GM19324 (cell line): ENCODE results near the gene NPM1.
"Not testable (repeated sequence)": the region's sequence is repeated elsewhere in the genome, so short reads cannot be mapped to it uniquely, and the experiment has no call there.

Source experiments
- ATAC-seq: cut with Tn5 transposase; IDR thresholded peaks from one replicate; pipeline ENCODE4 v1.9.1; 2021; ENCODE audit warnings: mild to moderate bottlenecking, moderate library complexity; ENCODE audit not compliant: unreplicated experiment, low FRiP score

NPM1 gene

GRCh38 chr5:171387345-171387969 lies at the start of gene NPM1:
Gene NPM1 (plus strand): TSS chr5:171387849. CDS start chr5:171387949, 100 bp downstream.
- ATAC-seq = peak; percentile 89

DNA sequence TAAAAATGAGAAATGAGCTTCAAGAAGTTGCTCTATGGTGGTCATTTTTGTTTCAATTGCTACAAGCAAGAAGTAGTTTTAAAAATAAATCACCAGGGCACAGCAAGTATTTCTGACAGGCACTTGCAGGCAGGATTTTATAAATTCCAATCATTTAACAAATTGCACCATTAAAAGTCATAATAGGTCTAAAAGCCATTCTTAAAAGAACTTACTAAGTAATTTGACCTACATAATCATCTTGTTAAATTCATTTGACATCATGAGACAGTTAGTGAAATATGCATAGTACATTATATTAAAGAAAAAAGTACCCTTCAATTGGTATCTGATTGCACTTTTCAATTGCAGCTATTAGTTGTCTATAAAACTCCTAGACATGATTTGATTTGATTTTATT lies 47.6 kb upstream of the NPM1 start:
- no peak for ATAC-seq

DNA sequence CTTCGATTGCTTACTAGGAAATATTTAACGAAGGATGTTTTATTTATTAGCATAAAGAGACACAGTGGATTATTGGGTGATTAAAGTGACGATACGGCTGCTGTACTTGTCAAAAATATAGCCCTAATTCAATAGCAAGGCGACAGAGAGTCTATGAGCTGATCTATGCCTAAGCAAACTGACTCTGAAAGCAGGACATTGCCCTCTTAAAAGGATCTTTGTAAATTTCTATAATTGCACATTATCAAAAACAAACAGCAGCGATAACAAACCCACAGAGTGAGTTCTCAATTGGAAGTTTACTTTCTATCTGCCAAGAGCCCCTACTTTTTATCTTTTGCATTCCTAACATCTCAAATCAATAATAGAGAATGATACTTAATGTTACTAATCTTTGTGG lies 47.2 kb upstream of the NPM1 start:
- ATAC-seq = no peak

GRCh38 chr5:171342362-171343111 lies 45.1 kb upstream of the NPM1 start:
- no peak for ATAC-seq

GRCh38 chr5:171344936-171345608 lies 42.6 kb upstream of the NPM1 start:
- ATAC-seq = no peak

DNA sequence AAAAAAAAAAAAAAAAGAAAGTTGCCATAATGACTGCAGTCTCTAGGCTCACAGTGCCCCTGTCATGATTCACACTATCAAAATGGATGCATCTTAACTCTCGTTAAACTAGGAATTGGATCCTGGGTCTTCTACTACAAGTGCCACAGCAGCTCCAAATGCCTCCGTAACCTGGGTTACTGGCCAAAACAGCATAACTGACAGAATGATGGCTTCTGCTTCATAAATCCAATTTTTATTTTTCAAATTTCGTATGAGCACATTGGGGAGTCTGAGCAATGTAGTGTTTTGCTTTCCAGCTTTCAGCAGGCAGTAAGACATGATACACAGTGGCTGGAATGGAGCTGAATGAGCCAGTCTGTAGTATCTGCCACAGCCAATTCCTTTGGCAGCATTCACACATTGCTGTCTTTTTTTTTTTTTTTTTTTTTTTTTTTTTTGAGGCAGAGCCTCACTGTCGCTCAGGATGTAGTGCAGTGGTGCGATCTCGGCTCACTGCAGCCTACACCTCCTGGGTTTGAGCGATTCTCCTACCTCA lies 36.0 kb upstream of the NPM1 start:
- no peak for ATAC-seq

- peak; percentile 88 for ATAC-seq
Measured at GRCh38 chr5:171355302-171355724, 32.3 kb upstream of the NPM1 start.

DNA sequence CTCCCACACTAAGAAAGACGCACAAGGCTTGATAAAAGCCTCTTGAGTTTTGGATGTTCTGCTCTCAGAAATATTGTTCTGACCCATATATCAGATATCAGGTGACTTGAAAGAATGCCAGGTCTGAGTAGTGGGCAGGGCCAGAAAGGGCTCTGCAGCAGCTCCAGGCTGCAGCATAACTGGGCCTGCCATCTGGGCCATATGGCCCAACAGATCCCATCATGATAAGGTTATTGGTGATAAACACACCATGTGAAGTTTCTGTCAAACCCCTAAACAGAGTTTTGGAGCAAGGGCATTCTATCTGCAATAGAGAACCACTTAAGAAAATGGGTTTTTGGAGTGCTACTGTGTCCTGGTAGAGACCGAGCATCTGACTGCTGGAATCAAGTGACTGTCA lies 29.8 kb upstream of the NPM1 start:
- no peak for ATAC-seq

DNA sequence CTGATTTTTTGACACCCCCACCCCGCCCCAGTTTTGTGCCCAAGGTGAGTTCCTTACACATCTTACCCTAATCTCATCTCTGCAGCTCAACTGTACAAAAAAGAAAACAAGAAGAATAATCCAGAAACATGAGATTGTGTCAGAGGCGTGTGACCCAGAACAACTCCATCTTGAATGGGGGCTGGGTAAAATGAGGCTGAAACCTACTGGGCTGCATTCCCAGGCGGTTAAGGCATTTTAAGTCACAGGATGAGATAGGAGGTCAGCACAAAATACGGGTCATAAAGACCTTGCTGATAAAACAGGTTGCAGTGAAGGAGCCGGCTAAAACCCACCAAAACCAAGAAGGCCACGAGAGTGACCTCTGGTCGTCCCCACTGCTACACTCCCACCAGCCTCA lies 26.5 kb upstream of the NPM1 start:
- ATAC-seq = not testable (repeated sequence)

- not testable (repeated sequence) for ATAC-seq
Measured at GRCh38 chr5:171363249-171363648, 24.4 kb upstream of the NPM1 start.

DNA sequence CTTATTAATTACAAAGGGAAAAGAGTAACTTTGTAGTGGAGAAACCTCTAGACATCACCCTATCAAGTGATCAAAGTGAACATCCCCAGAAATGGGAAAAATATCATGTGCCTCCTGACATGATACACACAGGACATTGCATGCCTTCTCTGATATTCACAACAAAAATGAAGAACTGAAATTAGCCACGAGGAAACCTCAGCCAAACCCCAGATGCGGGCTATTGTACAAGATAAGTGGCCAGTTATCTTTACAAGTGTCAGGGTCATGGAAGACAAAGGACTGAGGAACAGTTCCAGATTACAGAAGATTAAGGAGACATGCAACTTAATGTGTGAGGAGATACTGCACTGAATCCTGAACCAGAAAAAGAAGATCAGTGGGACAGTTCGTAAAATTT lies 23.8 kb upstream of the NPM1 start:
- ATAC-seq = peak; percentile 64

DNA sequence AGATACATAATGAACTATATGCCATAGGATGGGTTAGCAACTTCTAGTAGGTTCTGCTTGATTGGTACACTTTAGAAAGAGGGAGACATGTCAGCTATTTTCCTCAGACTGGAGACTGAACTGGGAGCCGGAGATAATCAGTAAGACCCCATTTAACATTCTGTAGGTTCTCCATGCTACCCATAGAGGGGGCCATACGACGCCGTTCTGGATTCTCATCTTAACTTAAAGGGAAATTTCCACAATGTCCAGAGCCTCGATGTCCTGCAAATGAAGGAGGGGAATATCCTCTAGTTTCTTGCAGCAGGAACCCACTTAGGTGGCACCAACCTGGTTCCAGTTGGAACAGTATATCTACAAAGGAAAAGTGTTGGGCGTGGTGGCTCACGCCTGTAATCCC lies 22.3 kb upstream of the NPM1 start:
- no peak for ATAC-seq

DNA sequence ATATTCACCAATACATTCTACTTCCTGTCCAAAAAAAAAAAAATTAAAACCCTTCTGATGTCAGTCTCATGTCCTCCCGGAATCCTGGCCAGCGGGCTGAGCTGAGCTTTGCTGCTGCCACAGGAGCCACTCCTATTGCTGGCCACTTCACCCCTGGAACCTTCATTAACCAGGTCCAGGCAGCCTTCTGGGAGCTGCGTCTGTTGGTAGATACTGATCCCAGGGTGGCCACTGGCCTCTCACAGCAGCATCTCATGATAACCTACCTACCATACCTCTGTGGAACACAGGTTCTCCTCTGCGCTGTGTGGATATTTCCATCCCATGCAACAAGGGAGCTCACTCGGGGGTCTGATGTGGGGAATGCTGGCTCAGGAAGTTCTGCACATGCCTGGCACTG lies 21.0 kb upstream of the NPM1 start:
- no peak for ATAC-seq

DNA sequence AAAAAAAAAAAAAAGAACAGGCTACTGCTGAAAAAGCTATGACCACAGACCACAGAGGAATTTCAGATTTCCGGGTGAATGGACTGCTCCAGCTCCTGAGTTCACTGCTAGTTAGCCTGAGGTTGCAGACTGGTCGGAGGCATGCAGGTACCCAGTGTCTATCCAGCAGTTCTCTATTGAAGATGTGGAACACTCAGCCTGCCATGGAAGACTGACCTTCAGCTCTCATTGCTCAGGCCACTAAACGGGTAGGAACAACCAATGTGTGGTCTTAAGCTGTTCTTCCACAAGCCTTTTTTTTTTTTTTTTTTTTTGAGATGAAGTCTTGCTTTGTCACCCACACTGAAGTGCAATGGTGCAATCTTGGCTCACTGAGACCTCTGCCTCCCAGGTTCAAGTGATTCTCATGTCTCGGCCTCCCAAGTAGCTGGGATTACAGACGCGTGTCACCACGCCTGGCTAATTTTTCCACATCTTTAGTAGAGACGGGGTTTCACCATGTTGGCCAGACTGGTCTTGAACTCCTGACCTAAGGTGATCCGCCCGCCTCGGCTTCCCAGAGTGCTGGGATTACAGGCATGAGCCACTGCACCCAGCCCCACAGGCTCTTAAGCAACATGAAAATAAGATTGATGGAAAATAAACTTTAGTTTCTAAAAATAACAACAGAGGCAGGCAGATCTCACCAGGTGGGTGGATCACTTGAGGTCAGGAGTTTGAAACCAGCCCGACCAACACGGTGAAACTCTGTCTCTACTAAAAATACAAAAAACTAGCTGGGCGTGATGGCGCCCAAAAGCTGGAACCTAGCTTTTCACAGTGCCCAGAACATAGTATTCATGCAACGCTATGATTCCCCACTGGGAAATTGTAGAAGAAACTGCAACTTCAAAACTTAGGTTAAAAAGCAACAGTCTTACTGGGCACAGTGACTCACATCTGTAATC lies 20.0 kb upstream of the NPM1 start:
- no peak for ATAC-seq

DNA sequence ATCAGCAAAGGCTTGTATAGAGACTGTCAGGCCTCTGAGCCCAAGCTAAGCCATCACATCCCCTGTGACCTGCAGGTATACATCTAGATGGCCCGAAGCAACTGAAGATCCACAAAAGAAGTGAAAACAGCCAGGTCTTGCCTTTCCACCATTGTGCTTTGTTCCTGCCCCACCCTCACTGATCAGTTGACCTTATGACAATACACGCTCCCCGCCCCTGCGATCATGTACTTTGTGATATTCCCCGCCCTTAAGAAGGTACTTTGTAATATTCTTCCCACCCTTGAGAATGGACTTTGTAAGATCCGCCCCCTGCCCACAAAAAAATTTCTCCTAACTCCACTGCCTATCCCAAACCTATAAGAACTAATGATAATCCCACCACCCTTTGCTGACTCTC lies 18.6 kb upstream of the NPM1 start:
- ATAC-seq = no peak

DNA sequence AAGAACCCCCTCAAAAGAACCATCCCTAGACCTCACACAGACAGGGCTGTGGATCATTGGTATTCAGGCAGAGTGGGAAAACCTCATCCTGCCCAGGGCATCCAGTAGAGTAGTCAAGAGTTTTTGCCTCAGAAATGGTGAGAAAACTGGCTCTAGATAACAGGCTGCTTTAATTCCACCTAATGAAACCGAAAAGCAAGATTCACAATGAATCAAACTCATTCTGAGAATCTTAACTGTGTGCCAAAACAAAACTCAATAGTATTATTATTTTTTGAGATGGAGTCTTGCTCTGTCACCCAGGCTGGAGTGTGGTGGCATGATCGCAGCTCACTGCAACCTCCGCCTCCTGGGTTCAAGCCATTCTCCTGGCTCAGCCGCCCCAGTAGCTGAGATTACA lies 17.8 kb upstream of the NPM1 start:
- ATAC-seq = no peak

GRCh38 chr5:171370881-171371280 lies 16.8 kb upstream of the NPM1 start:
- not testable (repeated sequence) for ATAC-seq

GRCh38 chr5:171371326-171371725 lies 16.3 kb upstream of the NPM1 start:
- no peak for ATAC-seq

GRCh38 chr5:171379961-171380360 lies 7.7 kb upstream of the NPM1 start:
- no peak for ATAC-seq

GRCh38 chr5:171384416-171384815 lies 3.2 kb upstream of the NPM1 start:
- ATAC-seq = not testable (repeated sequence)
